Cerebellar nuclear complex (tissue), 1 donor: ENCODE results near the gene INHA.

ENCODE experiments used
- DNase-seq, 2 experiments: peaks; one replicate each; lab custom pipeline; 2025; lab: John Stamatoyannopoulos, UW

Gene INHA

GRCh38 chr2:219574484-219575311 lies 2.6 kb downstream of the INHA start:
- DNase-seq = no peak

GRCh38 chr2:219575566-219576504 lies 3.7 kb downstream of the INHA start:
- DNase-seq = no peak

- no peak for DNase-seq
Observed at GRCh38 chr2:219576505-219577388, 4.6 kb downstream of the INHA start.

GRCh38 chr2:219578811-219579613 lies 6.9 kb downstream of the INHA start:
- no peak for DNase-seq

- no peak for DNase-seq
Observed at GRCh38 chr2:219581346-219581745, 9.2 kb downstream of the INHA start.

GRCh38 chr2:219591091-219591490 lies 19.0 kb downstream of the INHA start:
- no peak for DNase-seq

- no peak for DNase-seq
Observed at GRCh38 chr2:219592736-219593135, 20.6 kb downstream of the INHA start.

GRCh38 chr2:219593154-219593553 lies 21.0 kb downstream of the INHA start:
- no peak for DNase-seq

- DNase-seq = no peak
Observed at GRCh38 chr2:219595256-219595655, 23.1 kb downstream of the INHA start.

GRCh38 chr2:219596954-219597551 lies 24.9 kb downstream of the INHA start:
- no peak for DNase-seq

GRCh38 chr2:219597552-219598307 lies 25.6 kb downstream of the INHA start, which contains the start of gene STK11IP:
Gene STK11IP, plus strand, starts transcription at chr2:219597857. Its CDS starts 263 bp downstream, at chr2:219598120.
- DNase-seq = peak; percentile 58 to 83

- DNase-seq = no peak
Observed at GRCh38 chr2:219598308-219599078, 26.4 kb downstream of the INHA start.

- no peak for DNase-seq
Observed at GRCh38 chr2:219603771-219604170, 31.7 kb downstream of the INHA start.

GRCh38 chr2:219605607-219605954 lies 33.5 kb downstream of the INHA start:
- DNase-seq = no peak

GRCh38 chr2:219607931-219608330 lies 35.8 kb downstream of the INHA start:
- no peak for DNase-seq

- DNase-seq = no peak
Observed at GRCh38 chr2:219608399-219608964, 36.4 kb downstream of the INHA start.

GRCh38 chr2:219609149-219609750 lies 37.1 kb downstream of the INHA start:
- DNase-seq = no peak

GRCh38 chr2:219611306-219611705 lies 39.2 kb downstream of the INHA start:
- no peak for DNase-seq
